Neuron (in vitro differentiated cells): ENCODE data around the gene TFR2.
"Not testable (repeated sequence)": the region's sequence is repeated elsewhere in the genome, so short reads cannot be mapped to it uniquely, and the experiment has no call there.

ENCODE experiments used
- H2AFZ ChIP-seq: one replicate; pipeline ENCODE4 v1.6.1; 2013; ENCODE audit warnings: low read depth, mild to moderate bottlenecking, inconsistent platforms, low read length, moderate library complexity
- H3K27me3 ChIP-seq: one replicate; pipeline ENCODE4 v1.6.1; 2013; ENCODE audit warnings: low read length; ENCODE audit not compliant: insufficient read depth
- H3K36me3 ChIP-seq: one replicate; pipeline ENCODE4 v1.6.1; 2013; ENCODE audit warnings: low read length; ENCODE audit not compliant: insufficient read depth
- H3K4me1 ChIP-seq: one replicate; pipeline ENCODE4 v1.6.1; 2013; ENCODE audit warnings: low read length; ENCODE audit not compliant: insufficient read depth
- H3K4me3 ChIP-seq: 2 replicates; pipeline ENCODE4 v1.5.1; 2013; ENCODE audit warnings: mild to moderate bottlenecking, low read length, moderate library complexity
- H3K9me3 ChIP-seq: one replicate; pipeline ENCODE4 v1.6.1; 2013; ENCODE audit warnings: low read length

TFR2 gene

DNA sequence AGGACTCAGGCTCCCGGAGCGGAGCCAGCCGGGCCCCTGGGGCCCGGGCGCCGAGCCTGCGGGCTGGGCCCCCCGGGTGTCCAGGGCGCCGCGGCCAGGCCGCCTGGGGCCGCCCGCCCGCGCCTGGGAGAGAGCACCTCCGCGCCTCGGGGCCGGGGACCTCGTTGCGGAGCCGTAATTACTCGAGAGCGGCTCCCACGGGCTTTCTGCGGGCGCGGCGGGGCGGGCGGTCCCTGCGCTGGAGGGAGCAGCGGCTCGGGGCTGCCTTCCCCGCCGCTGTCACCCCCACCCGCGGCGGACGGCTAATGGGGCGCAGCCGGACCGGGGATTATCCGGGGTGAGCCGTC, 33.7 kb upstream of the TFR2 start:
- Histone ChIP-seq H2AFZ (no peak overlapping the region), H3K9me3 (no peaks in the 10 kb centered on the region), H3K4me3 (peak overlapping the region; percentile 97), H3K4me1 (peaks cover 6% of the 10 kb centered on the region), H3K27me3 (no peaks in the 10 kb centered on the region), H3K36me3 (peaks cover 35% of the 10 kb centered on the region)

DNA sequence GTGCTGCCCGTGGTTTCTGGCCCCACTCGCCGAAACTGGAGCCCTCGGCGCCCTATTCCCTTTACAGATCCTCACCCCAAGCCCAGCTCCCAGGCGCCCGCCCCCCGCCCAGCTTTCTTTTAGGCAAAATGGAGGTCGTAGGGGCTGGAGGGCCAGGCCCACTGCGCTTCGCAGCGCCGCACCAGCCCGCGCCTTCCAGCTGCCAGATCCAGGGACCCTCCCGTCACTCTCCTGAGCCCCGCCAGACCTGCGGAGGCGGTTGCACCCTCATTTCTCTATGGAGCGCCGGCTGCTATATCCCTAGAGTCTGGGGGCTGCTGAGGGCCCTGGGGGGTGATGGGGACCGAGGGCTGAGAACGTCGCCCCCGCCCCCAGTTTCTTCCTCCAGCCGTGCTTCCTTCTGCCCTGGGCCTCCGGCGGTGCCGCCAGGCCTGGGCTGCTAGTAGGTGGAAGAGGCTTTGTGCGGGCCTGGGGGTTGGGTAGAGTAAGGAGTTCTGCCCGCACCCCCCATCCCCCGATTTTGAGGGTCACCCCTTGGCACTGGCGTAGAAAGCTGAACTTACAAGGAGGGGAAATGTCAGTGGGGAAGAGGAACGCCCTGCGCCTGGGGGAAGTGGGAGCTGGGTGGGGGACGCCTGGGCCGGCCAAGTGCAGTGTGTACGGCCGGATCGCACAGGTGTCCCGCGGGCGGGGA, 33.2 kb upstream of the TFR2 start:
- peak overlapping the region; percentile 97 for H3K4me3 ChIP-seq
- no peak overlapping the region for H2AFZ ChIP-seq
- H3K9me3 ChIP-seq: no peaks in the 10 kb centered on the region

GRCh38 chr7:100673942-100674410, 32.6 kb upstream of the TFR2 start:
- Histone ChIP-seq H3K4me3 (peak overlapping the region; percentile 97), H3K36me3 (peaks cover 25% of the 10 kb centered on the region), H3K9me3 (no peaks in the 10 kb centered on the region), H2AFZ (peak overlapping the region; percentile 18), H3K4me1 (peaks cover 6% of the 10 kb centered on the region), H3K27me3 (no peaks in the 10 kb centered on the region)

More for the DNA sequence above, 33.2 kb upstream of the TFR2 start:
- peaks cover 30% of the 10 kb centered on the region for H3K36me3 ChIP-seq
- H3K4me1 ChIP-seq: peaks cover 6% of the 10 kb centered on the region
- no peaks in the 10 kb centered on the region for H3K27me3 ChIP-seq

DNA sequence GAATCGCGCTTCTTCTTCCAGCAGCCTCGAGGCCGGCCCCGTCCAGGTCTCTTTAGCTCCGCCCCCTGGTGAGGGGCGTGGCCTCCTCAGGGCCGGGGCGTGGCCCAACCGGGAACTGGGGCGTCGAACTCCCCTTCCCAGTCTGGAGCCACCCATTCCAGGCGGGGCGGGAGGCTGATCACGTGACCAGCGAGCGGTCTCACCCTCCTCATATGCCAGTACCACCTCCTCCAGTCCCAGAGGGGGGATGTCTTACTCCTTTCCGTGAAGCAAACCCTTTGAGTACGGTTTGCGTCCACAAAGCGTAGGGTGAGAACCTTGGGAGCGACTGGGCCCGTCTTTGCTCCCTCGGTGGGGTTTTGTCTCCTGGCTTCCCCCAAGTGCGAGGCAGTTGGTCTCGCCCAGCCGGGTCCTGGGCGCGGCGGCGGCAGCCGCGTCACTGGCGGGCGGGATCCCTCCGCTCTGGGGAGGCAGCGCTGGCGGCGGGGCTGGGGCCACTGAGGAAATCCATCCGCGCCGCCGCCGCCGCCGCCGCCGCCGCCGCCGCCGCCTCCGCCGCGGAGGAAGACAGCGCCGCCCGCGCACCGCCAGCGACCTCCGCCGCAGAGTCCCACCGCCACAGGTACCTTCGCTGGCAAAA, 32.1 kb upstream of the TFR2 start, which contains the start of gene GNB2:
Gene GNB2, plus strand, starts transcription at position 439 of the 640 bp plus-strand sequence. CDS start 2,526 bp downstream, outside the sequence.
- no peaks in the 10 kb centered on the region for H3K27me3 ChIP-seq
- H3K4me3 ChIP-seq: peak within 1 kb of the TSS; percentile 97
- H2AFZ ChIP-seq: peak within 1 kb of the TSS; percentile 18
- H3K36me3 ChIP-seq: peaks cover 19% of the 10 kb centered on the region
- H3K4me1 ChIP-seq: peaks cover 6% of the 10 kb centered on the region
- H3K9me3 ChIP-seq: no peaks in the 10 kb centered on the region

GRCh38 chr7:100671353-100672327, 30.3 kb upstream of the TFR2 start:
- Histone ChIP-seq H3K4me3 (no peak overlapping the region), H3K27me3 (no peaks in the 10 kb centered on the region), H2AFZ (no peak overlapping the region), H3K4me1 (peaks cover 6% of the 10 kb centered on the region), H3K9me3 (no peaks in the 10 kb centered on the region), H3K36me3 (peaks cover 1% of the 10 kb centered on the region)

DNA sequence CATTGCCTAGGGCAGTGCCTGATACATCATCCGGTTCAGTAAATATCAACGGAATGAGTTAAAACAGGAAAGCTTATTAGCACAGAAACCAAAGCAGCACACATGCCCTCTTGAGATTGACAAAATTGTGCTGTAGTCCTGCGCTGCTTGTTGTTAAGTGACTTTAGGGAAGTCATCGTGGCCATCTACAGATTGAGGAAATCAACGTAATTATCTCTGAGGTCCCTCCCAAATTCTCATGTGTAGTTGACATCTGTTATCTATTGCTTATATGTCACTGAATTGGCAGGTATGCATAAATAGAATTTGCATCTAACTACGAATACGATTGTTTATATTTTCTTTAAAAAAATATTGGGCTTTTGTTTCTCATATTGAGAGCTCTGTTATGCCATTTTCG, 28.7 kb upstream of the TFR2 start:
- no peaks in the 10 kb centered on the region for H3K9me3 ChIP-seq
- no peaks in the 10 kb centered on the region for H3K27me3 ChIP-seq
- H3K4me1 ChIP-seq: no peaks in the 10 kb centered on the region
- no peak overlapping the region for H2AFZ ChIP-seq
- no peak overlapping the region for H3K4me3 ChIP-seq
- no peaks in the 10 kb centered on the region for H3K36me3 ChIP-seq

DNA sequence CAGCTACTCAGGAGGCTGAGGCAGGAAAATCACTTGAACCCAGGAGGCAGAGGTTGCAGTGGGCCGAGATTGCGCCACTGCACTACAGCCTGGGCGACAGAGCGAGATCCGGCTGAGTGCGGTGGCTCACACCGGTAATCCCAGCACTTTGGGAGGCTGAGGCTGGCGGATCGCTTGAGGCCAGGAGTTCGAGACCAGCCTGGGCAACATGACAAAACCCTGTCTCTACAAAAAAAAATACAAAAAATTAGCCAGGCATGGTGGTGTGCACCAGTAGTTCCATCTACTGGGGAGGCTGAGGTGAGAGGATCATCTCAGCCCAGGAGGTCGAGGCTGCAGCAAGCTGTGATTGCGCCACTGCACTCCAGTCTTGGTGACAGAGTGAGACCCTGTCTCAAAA, 27.8 kb upstream of the TFR2 start:
- H2AFZ ChIP-seq, H3K36me3 ChIP-seq, H3K27me3 ChIP-seq, H3K4me1 ChIP-seq, H3K9me3 ChIP-seq, H3K4me3 ChIP-seq: not testable (repeated sequence)

GRCh38 chr7:100668069-100668449, 26.7 kb upstream of the TFR2 start:
- Histone ChIP-seq H3K9me3 (no peaks in the 10 kb centered on the region), H3K4me1 (no peaks in the 10 kb centered on the region), H3K27me3 (no peaks in the 10 kb centered on the region), H3K4me3 (no peak overlapping the region), H2AFZ (no peak overlapping the region), H3K36me3 (no peaks in the 10 kb centered on the region)

DNA sequence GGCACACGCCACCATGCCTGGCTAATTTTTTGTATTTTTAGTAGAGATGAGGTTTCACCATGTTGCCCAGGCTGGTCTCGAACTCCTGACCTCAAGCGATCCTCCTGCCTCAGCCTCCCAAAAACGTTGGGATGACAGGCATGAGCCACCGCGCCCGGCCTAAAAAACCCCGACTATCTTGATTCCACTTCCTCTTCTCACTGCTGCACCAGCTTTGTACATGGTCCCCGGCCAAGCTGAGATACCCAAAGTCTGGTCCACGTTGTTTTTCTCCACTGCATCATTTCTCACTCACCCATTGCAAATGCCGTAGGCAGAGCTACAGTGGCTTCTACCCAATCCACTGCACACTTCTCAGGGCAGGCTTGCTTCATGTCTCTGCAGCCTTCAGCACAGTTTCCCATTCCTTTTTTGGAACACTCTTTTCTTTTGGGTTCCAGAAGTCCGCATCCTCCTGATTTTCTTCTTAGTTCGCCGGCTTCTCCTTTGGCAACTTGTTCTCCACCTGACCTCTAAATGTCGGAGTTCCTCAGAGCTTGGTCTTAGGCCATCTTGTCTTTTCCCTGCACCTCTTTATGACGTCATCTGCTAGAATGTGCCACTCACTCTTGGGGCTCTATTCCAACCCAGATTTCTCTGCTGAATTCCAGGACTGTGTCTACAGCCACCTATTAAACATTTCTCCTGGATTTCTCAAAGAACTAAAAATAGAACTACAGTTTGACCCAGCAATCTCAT, 26.1 kb upstream of the TFR2 start:
- Histone ChIP-seq H2AFZ (no peak overlapping the region), H3K9me3 (no peaks in the 10 kb centered on the region), H3K4me1 (no peaks in the 10 kb centered on the region), H3K27me3 (no peaks in the 10 kb centered on the region), H3K36me3 (no peaks in the 10 kb centered on the region), H3K4me3 (no peak overlapping the region)

DNA sequence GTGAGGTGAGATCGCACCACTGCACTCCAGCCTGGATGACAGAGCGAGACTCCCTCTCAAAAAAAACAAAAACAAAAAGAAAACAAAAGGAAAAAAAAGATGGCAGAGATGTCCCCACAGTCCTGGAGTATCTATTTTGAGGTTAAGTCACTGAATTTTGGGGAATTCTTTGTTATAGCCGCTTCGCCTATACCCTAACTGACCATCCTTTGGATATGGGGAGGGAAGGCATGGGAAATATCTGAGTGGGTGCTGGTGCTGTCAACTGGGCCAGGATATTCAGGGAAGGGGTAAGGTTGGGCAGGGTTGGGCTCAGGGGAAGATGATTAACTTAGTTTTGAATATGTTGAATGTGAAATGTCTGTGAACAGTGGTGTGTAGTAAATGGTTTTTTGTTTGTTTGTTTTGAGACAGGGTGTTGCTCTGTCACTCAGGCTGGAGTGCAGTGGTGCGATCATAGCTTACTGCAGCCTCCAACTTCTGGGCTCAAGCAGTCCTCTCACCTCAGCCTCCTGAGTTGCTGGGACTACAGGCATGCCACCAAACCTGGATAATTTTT, 23.9 kb upstream of the TFR2 start:
- H2AFZ ChIP-seq: no peak overlapping the region
- H3K9me3 ChIP-seq: no peaks in the 10 kb centered on the region
- H3K27me3 ChIP-seq: peaks cover 1% of the 10 kb centered on the region
- no peak overlapping the region for H3K4me3 ChIP-seq
- H3K4me1 ChIP-seq: no peaks in the 10 kb centered on the region
- H3K36me3 ChIP-seq: no peaks in the 10 kb centered on the region

GRCh38 chr7:100662194-100662776, 20.9 kb upstream of the TFR2 start:
- H3K4me1 ChIP-seq, H3K36me3 ChIP-seq, H3K27me3 ChIP-seq, H3K4me3 ChIP-seq, H3K9me3 ChIP-seq, H2AFZ ChIP-seq: not testable (repeated sequence)
